LNCaP clone FGC (cell line): ENCODE measurements around the gene SLC44A2.
"Not testable (repeated sequence)": the region's sequence is repeated elsewhere in the genome, so short reads cannot be mapped to it uniquely, and the experiment has no call there.

Source experiments
- DNase-seq: peaks from one replicate; pipeline ENCODE4 v3.0.0-alpha.2; 2011; ENCODE audit warnings: low read depth
- H3K4me3 ChIP-seq: 2 replicates; pipeline ENCODE4 v1.5.1; 2011; ENCODE audit warnings: mild to moderate bottlenecking, low read depth, low read length, control low read depth
- CTCF ChIP-seq: IDR thresholded peaks from 2 replicates; pipeline ENCODE4 v1.5.1; 2012; ENCODE audit warnings: mild to moderate bottlenecking; ENCODE audit not compliant: control insufficient read depth, insufficient read depth; ENCODE audit errors: extremely low read depth

SLC44A2 gene

GRCh38 chr19:10670876-10671804, 45.8 kb downstream of the SLC44A2 start:
- DNase-seq, result no peak
- H3K4me3 ChIP-seq, result no peak overlapping the region
- TF ChIP-seq CTCF, result no peak

GRCh38 chr19:10671922-10672321, 46.6 kb downstream of the SLC44A2 start:
- not testable (repeated sequence) for DNase-seq, H3K4me3 ChIP-seq

- not testable (repeated sequence) for DNase-seq, H3K4me3 ChIP-seq
Observed at GRCh38 chr19:10675214-10675613, 49.9 kb downstream of the SLC44A2 start.

- TF ChIP-seq CTCF, result no peak
- H3K4me3 ChIP-seq, result no peak overlapping the region
- DNase-seq, result peak; percentile 93
Observed at GRCh38 chr19:10677751-10678150, 52.4 kb downstream of the SLC44A2 start.

GRCh38 chr19:10678813-10679212, 53.5 kb downstream of the SLC44A2 start:
- DNase-seq, result no peak
- H3K4me3 ChIP-seq, result no peak overlapping the region
- no peak for TF ChIP-seq CTCF

GRCh38 chr19:10679743-10680142, 54.4 kb downstream of the SLC44A2 start:
- DNase-seq, result no peak
- no peak overlapping the region for H3K4me3 ChIP-seq
- no peak for TF ChIP-seq CTCF

GRCh38 chr19:10680545-10681135, 55.3 kb downstream of the SLC44A2 start:
- no peak overlapping the region for H3K4me3 ChIP-seq
- TF ChIP-seq CTCF, result no peak
- no peak for DNase-seq

- TF ChIP-seq CTCF, result no peak
- DNase-seq, result no peak
- H3K4me3 ChIP-seq, result no peak overlapping the region
Observed at GRCh38 chr19:10681658-10682057, 56.3 kb downstream of the SLC44A2 start.
